KMS-11 (cell line): Measurements from ENCODE around the gene HNF1A.

Experiments used
- H2AFZ ChIP-seq: fragments of 200-600 bp; sonication (generic); 2 replicates; pipeline ENCODE4 v1.6.1; 2016; ENCODE audit warnings: antibody characterized with exemption, mixed run types, low read depth
- H3K27ac ChIP-seq: fragments of 200-600 bp; sonication (generic); 2 replicates; pipeline ENCODE4 v1.6.1; 2016; ENCODE audit warnings: mild to moderate bottlenecking, mixed run types
- H3K27me3 ChIP-seq: fragments of 200-600 bp; sonication (generic); 2 replicates; pipeline ENCODE4 v1.6.1; 2017; ENCODE audit warnings: mild to moderate bottlenecking, low read depth, mixed run types, moderate library complexity; ENCODE audit not compliant: insufficient read depth
- H3K36me3 ChIP-seq: fragments of 200-600 bp; sonication (generic); 2 replicates; pipeline ENCODE4 v1.6.1; 2017; ENCODE audit warnings: mild to moderate bottlenecking, mixed run types; ENCODE audit not compliant: insufficient read depth
- H3K4me1 ChIP-seq: fragments of 200-600 bp; sonication (generic); 2 replicates; pipeline ENCODE4 v1.6.1; 2016; ENCODE audit warnings: mild to moderate bottlenecking, low read depth, mixed run types; ENCODE audit not compliant: poor library complexity, severe bottlenecking
- H3K4me2 ChIP-seq: fragments of 200-600 bp; sonication (generic); 2 replicates; pipeline ENCODE4 v1.7.0; 2016; ENCODE audit warnings: mild to moderate bottlenecking, mixed run types
- H3K4me3 ChIP-seq: fragments of 200-600 bp; sonication (generic); IDR thresholded peaks from 2 replicates; pipeline ENCODE4 v1.6.1; 2017; ENCODE audit warnings: low read depth, low read length, mixed read lengths; ENCODE audit not compliant: insufficient read depth
- H3K79me2 ChIP-seq: fragments of 200-600 bp; sonication (generic); 2 replicates; pipeline ENCODE4 v1.6.1; 2016; ENCODE audit warnings: low read depth, mixed run types; ENCODE audit not compliant: insufficient read depth
- H3K9ac ChIP-seq: fragments of 200-600 bp; sonication (generic); 2 replicates; pipeline ENCODE4 v1.6.1; 2016; ENCODE audit warnings: mild to moderate bottlenecking, mixed run types
- H4K20me1 ChIP-seq: fragments of 200-600 bp; sonication (generic); 2 replicates; pipeline ENCODE4 v1.6.1; 2016; ENCODE audit warnings: mild to moderate bottlenecking, mixed run types; ENCODE audit not compliant: insufficient read depth
- TF ChIP-seq, protein P1 (sequence below): fragments of 200-600 bp; sonication (generic); conservative IDR thresholded peaks from 2 replicates; pipeline ENCODE4 v1.6.1; 2017; ENCODE audit warnings: low read depth, mild to moderate bottlenecking, antibody characterized with exemption, low read length, moderate library complexity, mixed read lengths

HNF1A gene

DNA sequence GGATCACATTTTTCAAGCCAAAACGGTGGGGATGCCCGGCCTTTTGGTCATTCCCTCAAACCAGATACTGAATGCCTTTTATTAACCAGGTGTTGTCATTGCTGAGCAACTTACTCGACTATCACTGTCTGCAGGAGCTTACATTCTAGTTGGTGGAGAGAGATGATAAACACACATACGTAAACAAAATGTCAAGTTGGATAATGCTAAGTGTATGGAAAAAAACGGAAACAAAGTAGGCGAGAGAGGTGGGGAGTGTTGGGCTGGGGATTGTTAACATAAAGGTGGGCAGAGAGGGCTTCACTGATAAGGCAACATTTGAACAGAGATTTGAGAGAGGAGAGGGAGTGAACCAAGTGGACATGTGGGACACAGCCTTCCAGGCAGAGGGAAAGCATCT, 33.5 kb downstream of the HNF1A start:
- TF ChIP-seq, protein P1, sequence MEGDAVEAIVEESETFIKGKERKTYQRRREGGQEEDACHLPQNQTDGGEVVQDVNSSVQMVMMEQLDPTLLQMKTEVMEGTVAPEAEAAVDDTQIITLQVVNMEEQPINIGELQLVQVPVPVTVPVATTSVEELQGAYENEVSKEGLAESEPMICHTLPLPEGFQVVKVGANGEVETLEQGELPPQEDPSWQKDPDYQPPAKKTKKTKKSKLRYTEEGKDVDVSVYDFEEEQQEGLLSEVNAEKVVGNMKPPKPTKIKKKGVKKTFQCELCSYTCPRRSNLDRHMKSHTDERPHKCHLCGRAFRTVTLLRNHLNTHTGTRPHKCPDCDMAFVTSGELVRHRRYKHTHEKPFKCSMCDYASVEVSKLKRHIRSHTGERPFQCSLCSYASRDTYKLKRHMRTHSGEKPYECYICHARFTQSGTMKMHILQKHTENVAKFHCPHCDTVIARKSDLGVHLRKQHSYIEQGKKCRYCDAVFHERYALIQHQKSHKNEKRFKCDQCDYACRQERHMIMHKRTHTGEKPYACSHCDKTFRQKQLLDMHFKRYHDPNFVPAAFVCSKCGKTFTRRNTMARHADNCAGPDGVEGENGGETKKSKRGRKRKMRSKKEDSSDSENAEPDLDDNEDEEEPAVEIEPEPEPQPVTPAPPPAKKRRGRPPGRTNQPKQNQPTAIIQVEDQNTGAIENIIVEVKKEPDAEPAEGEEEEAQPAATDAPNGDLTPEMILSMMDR: no peak
- H3K9ac ChIP-seq: no peak overlapping the region

DNA sequence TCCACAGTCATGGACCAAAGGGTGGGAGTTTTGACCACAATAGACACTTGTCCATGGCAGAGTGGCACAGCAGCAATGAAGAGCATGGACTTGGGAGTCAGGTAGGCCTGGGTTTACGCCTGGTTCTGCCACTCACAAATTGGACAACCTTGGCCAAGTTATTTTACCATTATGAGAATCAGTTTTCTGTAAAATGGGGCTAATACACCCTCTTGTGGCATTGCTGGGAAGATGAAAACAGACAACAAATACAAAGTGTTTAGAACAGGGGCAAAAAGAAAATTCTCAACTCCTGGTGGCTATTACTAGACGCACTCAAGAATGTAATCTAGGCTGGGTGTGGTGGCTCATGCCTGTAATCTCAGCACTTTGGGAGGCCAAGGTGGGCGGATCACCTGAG, 35.4 kb downstream of the HNF1A start:
- TF ChIP-seq, protein P1: no peak
- Histone ChIP-seq H3K4me3 (no peak overlapping the region), H3K4me1 (peaks cover 6% of the 10 kb centered on the region), H3K9ac (no peak overlapping the region), H3K4me2 (no peak overlapping the region), H3K27ac (no peak overlapping the region), H2AFZ (no peak overlapping the region), H3K79me2 (no peaks in the 10 kb centered on the region; the same call in 1 of the 2 replicates), H3K27me3 (no peaks in the 10 kb centered on the region), H3K36me3 (no peaks in the 10 kb centered on the region), H4K20me1 (no peaks in the 10 kb centered on the region)

More for the DNA sequence above, 33.5 kb downstream of the HNF1A start:
- H4K20me1 ChIP-seq: no peaks in the 10 kb centered on the region
- no peaks in the 10 kb centered on the region for H3K27me3 ChIP-seq
- H2AFZ ChIP-seq: no peak overlapping the region
- H3K4me2 ChIP-seq: no peak overlapping the region
- no peaks in the 10 kb centered on the region; the same call in 1 of the 2 replicates for H3K79me2 ChIP-seq
- H3K4me3 ChIP-seq: no peak overlapping the region
- H3K4me1 ChIP-seq: peaks cover 6% of the 10 kb centered on the region
- H3K27ac ChIP-seq: no peak overlapping the region
- H3K36me3 ChIP-seq: no peaks in the 10 kb centered on the region

DNA sequence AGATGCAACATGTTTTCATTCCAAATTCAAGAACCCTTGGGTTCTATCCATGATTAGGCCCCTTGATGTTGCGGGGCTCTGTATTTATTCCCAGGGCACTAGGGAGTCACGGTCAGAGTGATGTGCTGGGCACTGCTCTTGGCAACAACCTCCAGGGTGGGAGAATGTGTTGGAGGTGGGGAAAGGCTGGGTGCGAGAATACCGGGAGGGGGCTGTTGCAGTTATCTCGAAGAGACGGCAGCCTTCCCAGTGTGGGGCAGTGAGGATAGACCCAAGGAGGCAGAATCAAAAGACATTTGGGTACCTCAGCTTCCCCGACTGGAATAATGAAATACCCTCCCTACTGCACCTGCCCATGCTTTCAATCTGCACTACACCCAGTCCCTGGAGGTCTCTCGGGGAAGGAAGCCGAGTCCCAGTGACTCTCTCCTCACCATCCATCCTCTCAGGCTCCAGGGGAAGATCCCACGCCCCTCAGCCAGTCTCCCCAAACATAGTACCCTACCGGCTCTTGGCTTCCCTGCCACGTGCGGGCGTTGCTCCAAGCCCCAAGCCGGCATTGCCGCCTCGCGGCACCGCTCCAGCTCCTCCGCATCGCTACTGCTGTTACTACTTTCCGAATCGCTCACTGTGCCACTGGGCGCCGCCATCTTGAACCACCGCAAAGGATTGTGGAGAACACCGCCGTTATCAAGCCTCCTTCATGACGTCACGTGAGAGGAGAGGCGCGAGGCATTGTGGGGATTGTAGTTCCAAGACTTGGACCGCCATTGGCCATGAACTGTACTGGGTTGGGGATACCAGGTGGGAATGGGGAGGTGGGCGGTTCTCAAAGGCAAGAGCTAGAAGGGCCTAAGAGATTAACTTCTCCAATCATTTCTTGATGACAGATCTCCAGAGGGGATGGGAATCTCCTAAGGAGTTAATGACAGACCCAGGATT, 37.8 kb downstream of the HNF1A start, which contains the start of gene C12orf43:
Gene C12orf43 (minus strand): TSS at position 663 of the 942 bp plus-strand sequence. CDS start 13 bp downstream, at position 650.
- TF ChIP-seq, protein P1: no peak
- H3K79me2 ChIP-seq: no peaks in the 10 kb centered on the region; the same call in 1 of the 2 replicates
- no peaks in the 10 kb centered on the region for H3K27me3 ChIP-seq
- peak within 1 kb of the TSS; percentile 73 for H2AFZ ChIP-seq
- peaks cover 6% of the 10 kb centered on the region for H3K4me1 ChIP-seq
- peak within 1 kb of the TSS; percentile 31 for H3K4me3 ChIP-seq
- H3K9ac ChIP-seq: peak within 1 kb of the TSS; percentile 70; the same call in 1 of the 2 replicates
- no peaks in the 10 kb centered on the region for H4K20me1 ChIP-seq
- no peaks in the 10 kb centered on the region for H3K36me3 ChIP-seq
- H3K4me2 ChIP-seq: peak within 1 kb of the TSS; percentile 88
- peak within 1 kb of the TSS; percentile 58 for H3K27ac ChIP-seq

DNA sequence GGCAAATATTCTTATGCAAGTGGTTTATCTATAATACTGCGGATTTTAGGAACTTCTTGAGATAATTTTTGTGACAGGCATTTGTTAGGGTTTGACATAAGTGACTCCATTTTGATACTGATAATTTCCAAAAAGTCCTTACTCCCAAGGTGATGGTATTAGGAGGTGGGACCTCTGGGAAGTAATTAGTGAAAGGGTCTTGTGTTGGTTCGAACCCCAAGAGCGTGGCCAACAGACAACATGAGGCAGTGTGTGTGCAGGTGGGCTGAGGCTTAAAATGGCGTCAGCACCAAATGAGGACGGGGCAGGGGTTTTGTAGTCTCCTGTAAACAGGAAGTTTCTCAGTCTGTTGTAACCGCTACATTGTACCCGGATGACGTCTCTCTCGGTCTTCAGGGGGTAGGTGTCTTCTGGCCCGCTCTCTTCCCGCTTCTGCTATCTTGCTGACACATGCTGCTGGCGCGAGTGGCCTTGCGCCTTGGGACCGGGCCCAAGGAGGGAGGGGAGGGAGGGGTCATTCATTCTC, 39.7 kb downstream of the HNF1A start:
- Histone ChIP-seq H3K27ac (no peak overlapping the region), H3K79me2 (no peaks in the 10 kb centered on the region; the same call in 1 of the 2 replicates), H3K4me3 (no peak overlapping the region), H3K27me3 (no peaks in the 10 kb centered on the region), H2AFZ (no peak overlapping the region), H3K36me3 (no peaks in the 10 kb centered on the region), H3K9ac (no peak overlapping the region), H4K20me1 (no peaks in the 10 kb centered on the region), H3K4me1 (peaks cover 6% of the 10 kb centered on the region), H3K4me2 (no peak overlapping the region)
- TF ChIP-seq, protein P1: no peak
